ENCODE measurements around the gene PTPRD. TPM values are rescaled to one million over a fixed set of nuclear protein-coding genes. Genes with fewer than 3 reads are reported as not detected.

PTPRD gene
- total and polyA plus RNA-seq, 5 experiments from 2014 or later: not detected

DNA sequence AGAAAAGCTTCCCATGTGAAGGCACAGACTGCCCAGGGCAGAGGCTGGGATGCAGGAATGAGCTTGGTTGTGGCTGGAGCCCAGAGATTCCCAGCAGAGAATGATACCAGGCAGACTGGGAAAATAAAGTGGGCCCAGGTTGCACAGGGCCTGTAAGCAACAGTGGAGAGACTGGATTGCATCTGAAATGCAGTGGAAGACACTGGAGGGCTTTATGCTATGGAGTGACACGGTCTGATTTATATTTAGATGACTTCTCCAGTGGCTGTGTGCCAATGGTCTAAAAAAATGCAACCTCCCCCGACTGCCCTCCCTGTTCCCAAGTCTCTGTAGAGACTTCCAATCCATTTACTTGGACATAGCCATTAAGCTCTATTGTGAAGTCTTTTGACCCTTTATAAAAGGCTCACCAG is 1862.2 kb downstream of the PTPRD start:
- H3K27ac Mint-ChIP-seq: no peak overlapping the region
- peaks cover 0 to 2% (median 0%) of the 10 kb centered on the region in 4 donors for H3K4me1 Mint-ChIP-seq
- H3K27me3 Mint-ChIP-seq: peaks cover 0 to 3% (median 0%) of the 10 kb centered on the region in 5 donors
- DNase-seq (no peak), ATAC-seq (no peak)
- no peaks in the 10 kb centered on the region for H3K9me3 Mint-ChIP-seq
- no peaks in the 10 kb centered on the region for H3K36me3 Mint-ChIP-seq
- POLR2A ChIA-PET: no interaction called here
- no peak overlapping the region for H3K4me3 Mint-ChIP-seq

DNA sequence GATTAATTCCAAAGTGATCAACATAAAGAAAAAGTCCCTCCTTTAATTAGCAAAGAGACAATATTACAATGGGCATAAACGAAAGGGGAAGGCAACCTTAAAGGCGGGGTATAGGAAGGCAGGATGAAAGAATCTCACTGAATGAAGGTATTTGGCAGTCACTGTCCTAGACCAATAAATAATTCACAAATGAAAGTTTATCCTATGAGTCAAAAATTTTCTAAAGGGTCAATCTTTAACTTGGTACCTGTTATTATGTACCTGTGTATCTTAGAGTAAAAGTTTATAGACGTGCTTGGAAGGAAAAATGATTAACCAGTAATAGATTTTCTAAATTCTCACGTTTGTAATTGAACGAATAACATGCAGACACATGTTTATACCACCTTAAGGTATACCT is 1867.5 kb downstream of the PTPRD start:
- no peak for ATAC-seq
- no peaks in the 10 kb centered on the region for H3K27me3 Mint-ChIP-seq
- H3K4me3 Mint-ChIP-seq: no peak overlapping the region
- H3K4me1 Mint-ChIP-seq: no peaks in the 10 kb centered on the region
- no peaks in the 10 kb centered on the region for H3K9me3 Mint-ChIP-seq
- POLR2A ChIA-PET: no interaction called here
- DNase-seq: no peak
- no peak overlapping the region for H3K27ac Mint-ChIP-seq
- no peaks in the 10 kb centered on the region for H3K36me3 Mint-ChIP-seq

GRCh38 chr9:8738945-8739344 is 1873.9 kb downstream of the PTPRD start:
- Mint-ChIP-seq H3K27me3 (peaks cover 0 to 9% (median 0%) of the 10 kb centered on the region in 5 donors), H3K9me3 (no peaks in the 10 kb centered on the region), H3K27ac (no peak overlapping the region), H3K36me3 (no peaks in the 10 kb centered on the region), H3K4me3 (no peak overlapping the region), H3K4me1 (no peaks in the 10 kb centered on the region)
- DNase-seq: no peak
- POLR2A ChIA-PET: no interaction called here
- ATAC-seq: no peak

DNA sequence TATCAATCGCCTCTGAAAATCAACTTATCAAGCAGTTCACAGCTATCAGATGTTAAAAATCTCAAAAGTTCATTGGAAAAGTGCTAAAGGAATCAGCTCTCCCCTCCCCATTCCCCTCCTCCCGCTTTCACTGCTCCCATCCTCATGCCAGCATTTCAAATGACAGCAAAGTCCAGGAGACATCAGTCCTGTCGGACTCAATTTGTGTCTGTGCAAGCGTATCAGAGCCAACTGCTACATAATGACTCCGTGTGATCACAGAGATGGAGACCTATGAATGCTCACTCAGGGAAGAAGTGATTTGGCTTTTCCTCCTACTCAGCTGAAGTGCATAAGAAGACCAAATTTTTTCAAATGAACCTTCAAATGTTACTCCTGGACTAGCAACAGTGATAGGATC is 1876.0 kb downstream of the PTPRD start:
- Mint-ChIP-seq H3K36me3 (no peaks in the 10 kb centered on the region), H3K4me1 (no peaks in the 10 kb centered on the region), H3K27me3 (peaks cover 0 to 16% (median 0%) of the 10 kb centered on the region in 5 donors), H3K4me3 (no peak overlapping the region), H3K27ac (peak overlapping the region in 1 of 10 donors; percentile 6), H3K9me3 (no peaks in the 10 kb centered on the region)
- POLR2A ChIA-PET: no interaction called here
- DNase-seq: no peak
- no peak for ATAC-seq

GRCh38 chr9:8734760-8735159 is 1878.0 kb downstream of the PTPRD start:
- no peak overlapping the region for H3K27ac Mint-ChIP-seq
- no peaks in the 10 kb centered on the region for H3K9me3 Mint-ChIP-seq
- DNase-seq (no peak), ATAC-seq (no peak)
- H3K36me3 Mint-ChIP-seq: no peaks in the 10 kb centered on the region
- no peak overlapping the region for H3K4me3 Mint-ChIP-seq
- peaks cover 0 to 21% (median 1%) of the 10 kb centered on the region in 5 donors for H3K27me3 Mint-ChIP-seq
- POLR2A ChIA-PET: no interaction called here
- no peaks in the 10 kb centered on the region for H3K4me1 Mint-ChIP-seq

- Mint-ChIP-seq H3K4me3 (peak overlapping the region in 2 of 10 donors; percentile 15 to 16), H3K4me1 (no peaks in the 10 kb centered on the region), H3K36me3 (no peaks in the 10 kb centered on the region), H3K27me3 (peaks cover 0 to 30% (median 1%) of the 10 kb centered on the region in 5 donors), H3K27ac (no peak overlapping the region), H3K9me3 (no peaks in the 10 kb centered on the region)
- ATAC-seq: no peak
- POLR2A ChIA-PET: no interaction called here
- no peak for DNase-seq
Measured at GRCh38 chr9:8733131-8733954, 1879.5 kb downstream of the PTPRD start.

- no peaks in the 10 kb centered on the region for H3K4me1 Mint-ChIP-seq
- no peak overlapping the region for H3K27ac Mint-ChIP-seq
- no peak overlapping the region for H3K4me3 Mint-ChIP-seq
- H3K36me3 Mint-ChIP-seq: no peaks in the 10 kb centered on the region
- POLR2A ChIA-PET: no interaction called here
- DNase-seq: no peak
- no peaks in the 10 kb centered on the region for H3K9me3 Mint-ChIP-seq
- ATAC-seq: no peak
- peaks cover 0 to 30% (median 1%) of the 10 kb centered on the region in 5 donors for H3K27me3 Mint-ChIP-seq
Measured at GRCh38 chr9:8732367-8733075, 1880.3 kb downstream of the PTPRD start.

- H3K36me3 Mint-ChIP-seq: no peaks in the 10 kb centered on the region
- H3K9me3 Mint-ChIP-seq: peaks cover 0 to 3% (median 0%) of the 10 kb centered on the region in 9 donors
- no peak for ATAC-seq
- no peak overlapping the region for H3K4me3 Mint-ChIP-seq
- H3K27me3 Mint-ChIP-seq: peaks cover 0 to 30% (median 4%) of the 10 kb centered on the region in 5 donors
- H3K27ac Mint-ChIP-seq: no peak overlapping the region
- H3K4me1 Mint-ChIP-seq: no peaks in the 10 kb centered on the region
- no peak for DNase-seq
- POLR2A ChIA-PET: no interaction called here
Measured at GRCh38 chr9:8730618-8731017, 1882.2 kb downstream of the PTPRD start.

- ATAC-seq: no peak
- Mint-ChIP-seq H3K27me3 (peaks cover 0 to 20% (median 4%) of the 10 kb centered on the region in 5 donors), H3K9me3 (peaks cover 0 to 3% (median 0%) of the 10 kb centered on the region in 9 donors), H3K36me3 (no peaks in the 10 kb centered on the region), H3K27ac (no peak overlapping the region), H3K4me3 (no peak overlapping the region), H3K4me1 (no peaks in the 10 kb centered on the region)
- POLR2A ChIA-PET: no interaction called here
- DNase-seq: no peak
Measured at GRCh38 chr9:8728910-8729309, 1883.9 kb downstream of the PTPRD start.

DNA sequence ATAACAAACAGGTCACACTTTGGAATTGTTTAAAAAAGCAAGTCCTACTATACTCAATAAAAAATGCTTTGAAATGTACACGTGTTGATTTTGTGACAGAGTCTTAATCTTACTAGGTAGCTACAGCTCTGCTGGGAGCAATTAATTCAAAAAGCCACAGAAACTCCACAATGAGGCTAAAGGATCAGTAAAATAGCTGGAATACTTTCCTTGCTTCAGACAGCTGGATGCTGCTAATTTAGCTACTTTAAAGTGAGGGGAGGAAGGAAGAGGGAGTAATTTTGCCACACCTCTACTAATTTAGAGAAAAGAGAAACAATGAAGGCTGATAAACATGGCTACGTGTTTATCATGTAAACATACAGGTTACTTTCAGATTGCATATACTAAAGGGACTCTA is 1885.6 kb downstream of the PTPRD start:
- no peak for ATAC-seq
- H3K4me3 Mint-ChIP-seq: no peak overlapping the region
- no peaks in the 10 kb centered on the region for H3K4me1 Mint-ChIP-seq

DNA sequence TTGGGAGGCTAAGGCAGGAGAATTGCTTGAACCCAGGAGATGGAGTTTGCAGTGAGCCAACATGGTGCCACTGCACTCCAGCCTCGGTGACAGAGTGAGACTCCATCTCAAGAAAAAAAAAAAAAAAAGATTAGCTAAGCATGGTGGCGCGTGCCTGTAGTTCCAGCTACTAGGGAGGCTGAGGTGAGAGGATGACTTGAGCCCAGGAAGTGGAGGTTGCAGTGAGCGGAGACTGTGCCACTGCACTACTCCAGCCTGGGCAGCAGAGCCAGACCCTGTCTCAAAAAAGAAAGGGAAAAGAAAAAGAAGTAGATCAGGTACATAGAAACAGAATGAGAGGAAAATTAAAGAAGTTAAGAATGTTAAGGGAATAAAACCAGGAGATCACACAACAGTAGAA is 1886.1 kb downstream of the PTPRD start:
- H3K27me3 Mint-ChIP-seq: peaks cover 0 to 13% (median 1%) of the 10 kb centered on the region in 5 donors
- POLR2A ChIA-PET: no interaction called here

More for the DNA sequence above, 1885.6 kb downstream of the PTPRD start:
- no peaks in the 10 kb centered on the region for H3K36me3 Mint-ChIP-seq
- peaks cover 0 to 13% (median 1%) of the 10 kb centered on the region in 5 donors for H3K27me3 Mint-ChIP-seq
- H3K9me3 Mint-ChIP-seq: peaks cover 0 to 3% (median 0%) of the 10 kb centered on the region in 9 donors
- H3K27ac Mint-ChIP-seq: no peak overlapping the region
- no peak for DNase-seq
- POLR2A ChIA-PET: no interaction called here

GRCh38 chr9:8725635-8726034 is 1887.2 kb downstream of the PTPRD start:
- no peak overlapping the region for H3K4me3 Mint-ChIP-seq
- POLR2A ChIA-PET: no interaction called here
- no peak overlapping the region for H3K27ac Mint-ChIP-seq
- ATAC-seq: no peak
- no peaks in the 10 kb centered on the region for H3K36me3 Mint-ChIP-seq
- no peaks in the 10 kb centered on the region for H3K4me1 Mint-ChIP-seq
- H3K9me3 Mint-ChIP-seq: peaks cover 0 to 3% (median 0%) of the 10 kb centered on the region in 9 donors
- no peak for DNase-seq
- peaks cover 0 to 13% (median 1%) of the 10 kb centered on the region in 5 donors for H3K27me3 Mint-ChIP-seq

More for the DNA sequence above, 1886.1 kb downstream of the PTPRD start:
- Mint-ChIP-seq H3K4me1 (no peaks in the 10 kb centered on the region), H3K27ac (no peak overlapping the region), H3K9me3 (peaks cover 0 to 3% (median 0%) of the 10 kb centered on the region in 9 donors), H3K36me3 (no peaks in the 10 kb centered on the region), H3K4me3 (peak overlapping the region in 1 of 10 donors; percentile 35)
- ATAC-seq (no peak), DNase-seq (no peak)

DNA sequence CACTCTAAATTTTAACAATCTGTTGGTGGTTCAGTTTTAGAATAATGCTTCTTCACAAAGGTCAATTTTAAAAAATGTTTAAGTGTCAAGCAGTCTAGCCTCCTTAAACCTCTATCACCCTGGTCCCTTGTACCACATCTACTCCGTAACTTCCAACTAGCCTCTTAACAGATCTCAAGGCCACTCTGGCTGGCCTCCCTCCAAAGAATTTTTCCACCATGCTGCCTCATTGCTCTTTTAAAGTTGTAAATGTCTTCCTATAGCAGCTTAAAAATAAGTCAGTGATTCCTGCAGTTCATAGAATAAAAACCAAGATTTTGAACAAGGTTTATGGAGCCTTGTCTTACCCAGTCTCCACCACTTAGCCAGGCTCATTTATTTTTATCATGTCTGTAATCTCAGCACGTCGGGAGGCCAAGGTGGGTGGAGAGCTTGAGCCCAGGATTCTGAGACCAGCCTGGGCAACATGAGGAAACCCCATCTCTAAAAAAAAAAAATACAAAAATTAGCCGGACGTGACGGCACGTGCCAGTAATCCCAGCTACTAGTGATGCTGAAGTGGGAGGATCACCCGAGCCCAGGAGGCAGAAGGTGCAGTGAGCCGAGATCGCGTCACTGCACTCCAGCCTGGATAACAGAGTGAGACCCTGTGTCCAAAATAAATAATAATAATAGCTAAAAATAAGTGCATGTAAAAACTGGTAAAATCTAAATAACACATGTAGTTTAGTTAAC is 1888.4 kb downstream of the PTPRD start:
- no peak for DNase-seq
- H3K4me3 Mint-ChIP-seq: no peak overlapping the region
- ATAC-seq: no peak
- no peak overlapping the region for H3K27ac Mint-ChIP-seq
- peaks cover 0 to 6% (median 0%) of the 10 kb centered on the region in 5 donors for H3K27me3 Mint-ChIP-seq
- POLR2A ChIA-PET: no interaction called here
- no peaks in the 10 kb centered on the region for H3K36me3 Mint-ChIP-seq
- H3K4me1 Mint-ChIP-seq: peaks cover 0 to 3% (median 0%) of the 10 kb centered on the region in 4 donors
- H3K9me3 Mint-ChIP-seq: peaks cover 0 to 3% (median 0%) of the 10 kb centered on the region in 9 donors

Data from naive thymus-derived CD8-positive, alpha-beta T cell (primary cell).